K562 (cell line): ENCODE results near the gene SETMAR. TPM values are rescaled to one million over a fixed set of nuclear protein-coding genes. Genes with fewer than 3 reads are reported as not detected.

Experiments
- ARID1B ChIP-seq: fragments of 450-650 bp; IDR thresholded peaks from 2 replicates; pipeline ENCODE4 v1.6.1; 2016; ENCODE audit warnings: antibody characterized with exemption, mild to moderate bottlenecking, inconsistent platforms
- CBFB ChIP-seq: sonication (generic); formaldehyde crosslinking; IDR thresholded peaks from 2 replicates; pipeline ENCODE4 v1.4.0; 2020; ENCODE audit warnings: mild to moderate bottlenecking, missing genetic modification reagents
- CEBPB ChIP-seq: fragments of 450-650 bp; IDR thresholded peaks from 2 replicates; pipeline ENCODE4 v1.6.1; 2016; ENCODE audit warnings: missing genetic modification characterization, missing compliant biosample characterization
- CREB1 ChIP-seq, 2 experiments: sonication (generic) in 1 of 2; formaldehyde crosslinking in 1 of 2; IDR thresholded peaks; 2 replicates each; pipeline versions ENCODE4 v1.6.1 to v1.8.0; 2012 to 2022; ENCODE audit warnings: inconsistent platforms in 1 of 2, mild to moderate bottlenecking in 1 of 2, missing genetic modification reagents in 1 of 2, moderate library complexity in 1 of 2
- GTF2B ChIP-seq: IDR thresholded peaks from 2 replicates; pipeline ENCODE4 v1.6.1; 2011; ENCODE audit not compliant: insufficient read length; ENCODE audit errors: extremely low read depth
- HES1 ChIP-seq: fragments of 450-650 bp; IDR thresholded peaks from 2 replicates; pipeline ENCODE4 v1.6.1; 2016; ENCODE audit warnings: low read depth, mild to moderate bottlenecking, moderate library complexity
- HLTF ChIP-seq: fragments of 450-650 bp; IDR thresholded peaks from 2 replicates; pipeline ENCODE4 v1.6.1; 2016
- MYC ChIP-seq, 2 experiments: fragments of 250-450 bp in 1 of 2; sonication (Bioruptor Pico) in 1 of 2; IDR thresholded peaks; 2 replicates each; pipeline versions ENCODE4 v1.5.1 to v1.6.1; 2012 to 2021; ENCODE audit warnings: low read depth in 2 of 2, borderline replicate concordance in 1 of 2, improper control_type of control experiment in 1 of 2, low read length in 1 of 2, mild to moderate bottlenecking in 1 of 2, moderate library complexity in 1 of 2
- NCOA2 ChIP-seq, 2 experiments: fragments of 450-650 bp; IDR thresholded peaks; 2 replicates each; pipeline ENCODE4 v1.6.1; 2018; ENCODE audit warnings: mild to moderate bottlenecking in 2 of 2, moderate library complexity in 1 of 2; ENCODE audit not compliant: partially characterized antibody in 2 of 2
- NFATC3 ChIP-seq: fragments of 450-650 bp; IDR thresholded peaks from 2 replicates; pipeline ENCODE4 v1.6.1; 2017; ENCODE audit warnings: mild to moderate bottlenecking
- NR3C1 ChIP-seq: sonication (generic); formaldehyde crosslinking; IDR thresholded peaks from 2 replicates; pipeline ENCODE4 v1.8.1; 2022; ENCODE audit warnings: missing genetic modification reagents
- RAD51 ChIP-seq: fragments of 450-650 bp; IDR thresholded peaks from 2 replicates; pipeline ENCODE4 v1.7.1; 2016; ENCODE audit warnings: low read depth, mild to moderate bottlenecking, borderline replicate concordance
- RCOR1 ChIP-seq, 2 experiments: IDR thresholded peaks; 2 replicates each; pipeline ENCODE4 v1.6.1; 2012; ENCODE audit warnings: low read depth in 2 of 2, low read length in 2 of 2, borderline replicate concordance in 1 of 2, improper control_type of control experiment in 1 of 2
- RNF219 ChIP-seq: fragments of 250-450 bp; sonication (Bioruptor Pico); IDR thresholded peaks from 2 replicates; pipeline ENCODE4 v1.5.0; 2022; ENCODE audit warnings: mild to moderate bottlenecking
- TAF1 ChIP-seq: IDR thresholded peaks from 2 replicates; pipeline ENCODE4 v1.6.1; 2011; ENCODE audit warnings: mild to moderate bottlenecking, low read length, moderate library complexity; ENCODE audit not compliant: insufficient read depth, control insufficient read depth, severe bottlenecking; ENCODE audit errors: extremely low read depth
- ZBTB43 ChIP-seq: sonication (generic); formaldehyde crosslinking; IDR thresholded peaks from 2 replicates; pipeline ENCODE4 v1.8.0; 2023; ENCODE audit warnings: mild to moderate bottlenecking, missing genetic modification reagents
- ZNF316 ChIP-seq: fragments of 450-650 bp; IDR thresholded peaks from 2 replicates; pipeline ENCODE4 v1.6.1; 2016
- ZNF408 ChIP-seq: fragments of 250-450 bp; sonication (Bioruptor Pico); IDR thresholded peaks from 2 replicates; pipeline ENCODE4 v1.4.0; 2020; ENCODE audit warnings: low read depth, mild to moderate bottlenecking, moderate library complexity
- ZNF592 ChIP-seq: fragments of 450-650 bp; IDR thresholded peaks from 2 replicates; pipeline ENCODE4 v1.6.1; 2017; ENCODE audit warnings: antibody characterized with exemption, mild to moderate bottlenecking
- ZNF77 ChIP-seq: fragments of 250-450 bp; sonication (Bioruptor Pico); IDR thresholded peaks from 2 replicates; pipeline ENCODE4 v1.5.0; 2020
- polyA plus RNA-seq, 8 experiments: library from polyadenylated mRNA; depleted of rRNA in 4 of 8; stranded (reverse) in 5 of 8; unstranded in 3 of 8; fragments of >200 nt; fragmentation: Nextera tagmentation in 2 of 8; fragmentation: Illumina TruSeq in 1 of 8; extraction: Ambion mirVana in 2 of 8; extraction: Trizol in 1 of 8; gene quantifications; 2 replicates each; pipeline versions ENCODE4 v1.2.1 to v1.2.3, GENCODE V29; 2011 to 2014; ENCODE audit warnings: inconsistent platforms in 1 of 8, missing spikeins in 1 of 8
- total RNA-seq, 7 experiments: library from RNA; depleted of rRNA in 6 of 7; stranded (reverse); fragments of >200 nt in 6 of 7; fragmentation: Illumina TruSeq in 2 of 7; extraction: Trizol in 2 of 7; gene quantifications; 2 replicates each; pipeline versions ENCODE4 v1.2.1 to v1.2.3, GENCODE V29; 2011 to 2021; ENCODE audit warnings: low replicate concordance in 1 of 7

SETMAR gene
- total and polyA plus RNA-seq, 9 of the 15 experiments (the other 6 are each of a cell fraction or from before 2014, with no cell fraction given): 5.5 to 25.1 (median 18.2) TPM

GRCh38 chr3:4322635-4323034 is 19.5 kb downstream of the SETMAR start (continued):
- TF ChIP-seq ZNF408 (CRISPR knock-in tag) (no peak), CREB1 (IDR thresholded peaks at IDR 0.05) (no peak), CREB1 (CRISPR knock-in tag; IDR thresholded peaks at IDR 0.05) (no peak), GTF2B (no peak), ZNF592 (0 out of 2 replicates have a peak, but pooled peaks have one; percentile 19), TAF1 (no peak), ZNF316 (peak; percentile 93), ARID1B (peak; percentile 38; the same call in 1 of the 2 replicates), NR3C1 (CRISPR knock-in tag) (no peak), HES1 (no peak), ZBTB43 (no peak), ZNF77 (CRISPR knock-in tag) (no peak), RNF219 (no peak), CEBPB (tag) (peak; percentile 98), RAD51 (no peak), HLTF (no peak), CBFB (CRISPR knock-in tag) (no peak), RCOR1 (IDR thresholded peaks at IDR 0.05; ENCODE audit: borderline replicate concordance in 1 of 2, low read depth in 2 of 2, low read length in 2 of 2) (no peak), MYC (IDR thresholded peaks at IDR 0.05; ENCODE audit: low read depth, low read length) (peak; percentile 55; the same call in 1 of the 2 replicates), MYC (CRISPR knock-in tag; IDR thresholded peaks at IDR 0.05; ENCODE audit: borderline replicate concordance, low read depth) (no peak), NFATC3 (no peak), NCOA2 (IDR thresholded peaks at IDR 0.05; ENCODE audit: partially characterized antibody in 2 of 2) (no peak)
